Ascending aorta (tissue), 2 donors: ENCODE results near the gene DOCK2. TPM values are rescaled to one million over a fixed set of nuclear protein-coding genes. Genes with fewer than 3 reads are reported as not detected.
"Not testable (repeated sequence)": the region's sequence is repeated elsewhere in the genome, so short reads cannot be mapped to it uniquely, and the experiment has no call there.

Source experiments
- DNase-seq, 2 donors: peaks; one replicate each; pipeline ENCODE4 v3.0.0-alpha.2; 2019; ENCODE audit warnings: low spot score in 2 of 2
- H3K27ac ChIP-seq, 2 donors: fragments of 200-600 bp; sonication (generic); one replicate each; pipeline ENCODE4 v1.5.1; 2016 to 2017; ENCODE audit warnings: mild to moderate bottlenecking in 1 of 2
- H3K27me3 ChIP-seq: fragments of 200-600 bp; sonication (generic); one replicate; pipeline ENCODE4 v1.5.1; 2017
- H3K36me3 ChIP-seq, 2 donors: fragments of 200-600 bp; sonication (generic); one replicate each; pipeline ENCODE4 v1.5.1; 2016
- H3K4me1 ChIP-seq, 2 donors: fragments of 200-600 bp; sonication (generic); one replicate each; pipeline ENCODE4 v1.5.1; 2016 to 2017; ENCODE audit warnings: mild to moderate bottlenecking in 1 of 2
- H3K4me3 ChIP-seq, 2 donors: fragments of 200-600 bp; sonication (generic); one replicate each; pipeline ENCODE4 v1.5.1; 2016 to 2017; ENCODE audit warnings: mild to moderate bottlenecking in 1 of 2
- H3K9me3 ChIP-seq, 2 donors: fragments of 200-600 bp; sonication (generic); one replicate each; pipeline ENCODE4 v1.5.1; 2016
- intact Hi-C: fragments of 100-400 bp; cut with DNase I; formaldehyde crosslinking; loops from one replicate; pipeline ENCODE4 v1.15.1; 2023
- total RNA-seq: library from RNA; depleted of rRNA; stranded (reverse); fragments of >200 nt; gene quantifications from one replicate; pipeline ENCODE4 v1.1.0, GENCODE V29; 2016
- TF ChIP-seq, protein P1 (sequence below), 3 experiments: fragments of 200-600 bp in 2 of 3; fragments of 450-650 bp in 1 of 3; sonication (generic) in 2 of 3; IDR thresholded peaks; one replicate each; pipeline ENCODE4 v1.5.1; 2016 to 2019; ENCODE audit warnings: antibody characterized with exemption in 3 of 3, mild to moderate bottlenecking in 1 of 3, moderate library complexity in 1 of 3

Gene DOCK2
- total RNA-seq, 1 donor from 2014 or later, result 33.1 TPM

DNA sequence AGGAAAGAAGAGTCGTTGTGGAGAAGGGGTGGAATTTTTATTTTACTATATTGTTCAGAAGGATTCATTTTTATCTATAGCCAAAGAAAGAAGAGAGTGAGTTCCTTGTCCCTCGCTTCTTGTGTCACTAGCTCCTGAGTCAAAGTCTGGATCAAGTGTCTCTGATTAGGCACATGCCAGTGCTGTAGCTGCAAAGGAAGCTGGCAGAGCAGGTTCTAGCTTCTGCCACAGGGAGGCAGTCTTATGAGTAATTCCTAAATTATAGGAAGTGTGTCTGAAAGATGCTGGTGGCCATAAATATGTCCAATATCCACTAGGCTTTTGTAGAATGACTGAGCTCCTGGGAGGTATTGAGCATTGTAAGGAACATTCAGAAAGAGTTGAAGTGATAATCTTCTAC, 84.7 kb downstream of the DOCK2 start:
- TF ChIP-seq, protein P1, sequence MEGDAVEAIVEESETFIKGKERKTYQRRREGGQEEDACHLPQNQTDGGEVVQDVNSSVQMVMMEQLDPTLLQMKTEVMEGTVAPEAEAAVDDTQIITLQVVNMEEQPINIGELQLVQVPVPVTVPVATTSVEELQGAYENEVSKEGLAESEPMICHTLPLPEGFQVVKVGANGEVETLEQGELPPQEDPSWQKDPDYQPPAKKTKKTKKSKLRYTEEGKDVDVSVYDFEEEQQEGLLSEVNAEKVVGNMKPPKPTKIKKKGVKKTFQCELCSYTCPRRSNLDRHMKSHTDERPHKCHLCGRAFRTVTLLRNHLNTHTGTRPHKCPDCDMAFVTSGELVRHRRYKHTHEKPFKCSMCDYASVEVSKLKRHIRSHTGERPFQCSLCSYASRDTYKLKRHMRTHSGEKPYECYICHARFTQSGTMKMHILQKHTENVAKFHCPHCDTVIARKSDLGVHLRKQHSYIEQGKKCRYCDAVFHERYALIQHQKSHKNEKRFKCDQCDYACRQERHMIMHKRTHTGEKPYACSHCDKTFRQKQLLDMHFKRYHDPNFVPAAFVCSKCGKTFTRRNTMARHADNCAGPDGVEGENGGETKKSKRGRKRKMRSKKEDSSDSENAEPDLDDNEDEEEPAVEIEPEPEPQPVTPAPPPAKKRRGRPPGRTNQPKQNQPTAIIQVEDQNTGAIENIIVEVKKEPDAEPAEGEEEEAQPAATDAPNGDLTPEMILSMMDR (IDR thresholded peaks at IDR 0.05), result no peak
- DNase-seq, result no peak
- Histone ChIP-seq H3K27me3 (no peaks in the 10 kb centered on the region), H3K36me3 (no peaks in the 10 kb centered on the region), H3K4me3 (no peak overlapping the region), H3K9me3 (no peaks in the 10 kb centered on the region), H3K4me1 (no peaks in the 10 kb centered on the region), H3K27ac (no peak overlapping the region)
- intact Hi-C loops, result no loop called here

DNA sequence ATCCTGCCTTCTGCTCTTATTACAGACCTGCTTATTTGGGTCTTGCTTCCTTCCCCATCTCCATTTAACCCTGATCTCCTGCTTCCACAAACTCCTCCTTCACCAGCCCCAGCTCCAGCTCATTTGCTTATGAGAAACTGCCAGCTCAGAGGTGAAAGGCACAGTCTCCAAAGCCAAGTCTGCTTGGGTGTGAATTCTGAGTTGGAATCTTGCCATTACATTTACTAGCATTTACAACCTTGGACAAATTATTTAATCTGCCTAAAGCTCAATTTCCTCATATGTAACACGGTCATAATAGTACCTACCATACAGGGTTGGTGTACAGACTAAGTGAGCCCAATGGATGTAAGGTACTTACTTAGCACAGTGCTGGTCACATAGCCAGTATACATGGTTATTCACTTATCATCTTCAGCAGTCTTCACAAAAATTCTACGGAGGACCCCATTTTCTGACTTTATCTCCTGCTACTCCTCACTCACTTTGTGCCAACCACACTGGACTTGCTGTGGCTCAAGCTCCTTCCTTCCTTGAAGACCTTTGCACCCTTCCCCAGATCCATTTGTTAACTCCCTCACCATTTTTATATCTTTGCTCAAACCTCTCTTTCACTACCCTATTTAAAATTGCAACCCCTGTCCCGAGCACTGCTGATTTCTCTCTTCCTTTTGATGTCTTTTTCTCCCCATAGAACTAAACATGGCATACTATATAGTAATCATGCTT, 86.2 kb downstream of the DOCK2 start:
- intact Hi-C loops, result no loop called here
- H3K9me3 ChIP-seq, result no peaks in the 10 kb centered on the region
- no peak overlapping the region for H3K4me3 ChIP-seq
- H3K27me3 ChIP-seq, result no peaks in the 10 kb centered on the region
- no peaks in the 10 kb centered on the region for H3K4me1 ChIP-seq
- no peaks in the 10 kb centered on the region for H3K36me3 ChIP-seq
- TF ChIP-seq, protein P1 (IDR thresholded peaks at IDR 0.05), result no peak
- DNase-seq, result no peak
- H3K27ac ChIP-seq, result no peak overlapping the region

DNA sequence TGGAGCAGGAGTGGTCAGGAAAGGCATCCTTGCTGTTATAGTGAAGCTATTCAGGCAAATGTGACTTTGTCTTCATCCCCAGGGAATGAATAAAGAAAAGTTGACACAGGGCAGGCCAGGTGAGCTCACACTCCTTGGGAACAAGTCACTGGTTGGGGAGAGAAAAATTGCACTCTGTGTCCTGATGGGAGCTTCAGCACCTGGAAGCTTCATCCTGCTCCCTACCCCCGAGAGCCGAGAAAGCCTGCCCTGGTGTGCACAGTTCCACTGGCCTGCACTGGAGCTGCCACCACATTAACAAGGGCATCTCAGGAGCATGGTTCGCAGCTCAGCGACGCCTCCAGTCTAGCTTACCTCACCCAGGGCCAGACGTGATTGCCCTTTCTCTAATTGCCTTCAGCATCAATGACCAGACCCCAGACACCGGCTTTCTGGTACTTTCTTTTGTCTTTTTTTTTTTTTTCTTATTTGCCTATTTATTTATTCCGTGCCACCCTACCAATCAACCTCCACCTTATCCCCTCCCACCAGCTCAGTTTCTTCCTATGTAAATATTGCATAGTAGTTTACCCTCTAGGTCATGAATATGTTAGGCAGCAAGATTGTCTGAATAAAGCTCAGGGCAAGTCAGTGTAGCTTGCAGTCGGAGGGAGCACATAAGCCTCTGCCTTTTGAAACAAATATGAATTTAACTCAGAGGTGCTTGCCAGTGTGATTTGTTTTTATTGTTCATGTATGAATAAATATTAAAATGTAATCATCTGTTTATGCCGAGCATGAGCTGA, 87.4 kb downstream of the DOCK2 start:
- Histone ChIP-seq H3K27ac (no peak overlapping the region), H3K9me3 (no peaks in the 10 kb centered on the region), H3K4me3 (no peak overlapping the region), H3K36me3 (no peaks in the 10 kb centered on the region), H3K4me1 (no peaks in the 10 kb centered on the region), H3K27me3 (no peaks in the 10 kb centered on the region)
- DNase-seq, result no peak
- intact Hi-C loops, result no loop called here
- TF ChIP-seq, protein P1 (IDR thresholded peaks at IDR 0.05), result no peak

DNA sequence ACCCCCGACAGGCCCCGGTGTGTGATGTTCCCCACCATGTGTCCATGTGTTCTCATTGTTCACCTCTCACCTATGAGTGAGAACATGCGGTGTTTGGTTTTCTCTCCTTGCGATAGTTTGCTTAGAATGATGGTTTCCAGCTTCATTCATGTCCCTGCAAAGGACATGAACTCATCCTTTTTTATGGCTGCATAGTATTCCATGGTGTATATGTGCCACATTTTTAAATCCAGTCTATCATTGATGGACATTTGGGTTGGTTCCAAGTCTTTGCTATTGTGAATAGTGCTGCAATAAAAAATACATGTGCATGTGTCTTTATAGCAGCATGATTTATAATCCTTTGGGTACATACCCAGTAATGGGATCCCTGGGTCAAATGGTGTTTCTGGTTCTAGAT, 88.6 kb downstream of the DOCK2 start:
- H3K27me3 ChIP-seq, DNase-seq, intact Hi-C loops: not testable (repeated sequence)

DNA sequence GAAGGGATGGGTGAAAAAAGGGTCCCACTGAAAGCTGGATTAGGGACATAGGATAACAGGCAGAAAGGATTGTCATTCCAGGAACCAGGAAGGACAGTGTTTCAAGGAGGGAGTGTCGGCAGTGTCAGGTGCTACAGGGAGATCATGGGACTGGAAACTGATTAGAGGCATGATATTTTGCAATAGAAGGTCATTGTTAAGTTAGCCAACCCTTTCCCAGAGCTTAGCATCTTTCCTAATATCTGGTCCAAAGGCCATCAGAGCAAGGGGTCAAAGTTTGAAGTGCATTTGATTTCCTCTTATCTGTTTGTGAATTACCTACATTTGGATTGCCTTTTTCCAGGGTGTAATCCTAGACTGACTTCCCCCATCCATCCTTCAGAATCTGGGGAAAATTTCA, 91.3 kb downstream of the DOCK2 start:
- Histone ChIP-seq H3K27me3 (no peaks in the 10 kb centered on the region), H3K27ac (no peak overlapping the region), H3K4me3 (no peak overlapping the region), H3K36me3 (no peaks in the 10 kb centered on the region), H3K9me3 (no peaks in the 10 kb centered on the region), H3K4me1 (no peaks in the 10 kb centered on the region)
- intact Hi-C loops, result no loop called here
- DNase-seq, result no peak
- TF ChIP-seq, protein P1 (IDR thresholded peaks at IDR 0.05), result no peak

More for the DNA sequence above, 88.6 kb downstream of the DOCK2 start:
- H3K4me3 ChIP-seq, H3K4me1 ChIP-seq, H3K36me3 ChIP-seq, H3K9me3 ChIP-seq, H3K27ac ChIP-seq: not testable (repeated sequence)

DNA sequence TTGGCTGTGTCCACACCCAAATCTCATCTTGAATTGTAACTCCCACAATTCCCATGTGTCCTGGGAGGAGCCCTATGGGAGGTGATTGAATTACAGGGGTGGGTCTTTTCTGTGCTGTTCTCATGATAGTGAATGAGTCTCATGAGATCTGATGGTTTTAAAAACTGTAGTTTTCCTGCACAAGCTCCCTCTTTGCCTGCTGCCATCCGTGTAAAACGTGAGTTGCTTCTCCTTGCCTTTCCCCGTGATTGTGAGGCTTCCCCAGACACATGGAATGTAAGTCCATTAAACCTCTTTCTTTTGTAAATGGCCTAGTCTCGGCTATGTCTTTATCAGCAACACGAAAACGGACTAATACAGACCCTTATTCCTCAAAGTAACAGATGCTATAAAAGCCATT, 94.1 kb downstream of the DOCK2 start:
- intact Hi-C loops, result no loop called here

More for the DNA sequence above, 94.1 kb downstream of the DOCK2 start:
- Histone ChIP-seq H3K27me3 (no peaks in the 10 kb centered on the region), H3K27ac (no peak overlapping the region), H3K36me3 (no peaks in the 10 kb centered on the region), H3K9me3 (no peaks in the 10 kb centered on the region), H3K4me3 (no peak overlapping the region), H3K4me1 (no peaks in the 10 kb centered on the region)
- TF ChIP-seq, protein P1 (IDR thresholded peaks at IDR 0.05), result no peak
- no peak for DNase-seq
